ENCODE results near the gene UBAP2.

The UBAP2 gene

DNA sequence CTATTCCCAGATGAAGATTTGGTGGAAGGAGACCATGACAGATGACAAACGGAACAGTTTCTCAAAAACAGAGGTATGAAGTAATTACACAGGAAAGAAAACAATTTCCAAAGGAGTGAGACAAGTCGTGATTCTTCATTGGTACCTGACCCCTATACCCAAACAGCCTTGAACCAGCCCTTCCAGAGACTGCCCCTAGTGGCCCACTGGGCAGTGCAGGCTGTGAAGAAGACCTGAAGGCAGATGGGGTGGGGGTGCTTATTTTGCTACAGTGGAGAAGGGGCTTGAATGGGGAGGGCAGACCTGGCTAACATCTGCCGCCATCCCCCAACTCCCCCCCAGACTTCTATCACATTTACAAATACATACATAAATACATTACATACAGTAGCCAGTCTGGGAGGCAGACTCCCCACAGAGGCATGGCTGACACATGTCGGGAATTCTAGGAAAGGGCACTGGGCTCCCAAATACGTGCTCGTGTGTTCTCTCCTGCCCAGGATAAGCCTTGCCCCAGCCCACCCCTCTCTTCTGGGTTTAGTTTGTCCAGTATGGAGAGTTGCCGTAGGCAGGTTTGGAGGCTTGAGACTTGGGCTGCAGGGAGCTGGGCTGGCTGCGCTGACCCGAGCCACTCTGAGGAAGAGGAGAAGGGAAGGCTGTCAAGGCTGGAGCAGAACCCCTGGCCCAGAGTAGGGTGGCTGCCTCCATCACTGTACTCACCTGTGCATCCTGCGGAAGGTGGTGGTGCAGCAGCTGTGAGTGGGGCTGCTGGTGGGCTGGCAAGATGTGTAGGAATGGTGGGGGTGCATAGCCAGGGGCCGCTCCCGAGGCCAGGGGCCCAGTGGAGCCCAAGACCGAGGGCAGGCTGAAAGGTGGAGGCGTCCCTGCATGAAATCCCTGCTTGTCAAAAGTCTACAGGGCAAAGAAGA, 126.5 kb downstream of the UBAP2 start:
- no peak for DNase-seq (ENCODE audit: low read depth)

DNA sequence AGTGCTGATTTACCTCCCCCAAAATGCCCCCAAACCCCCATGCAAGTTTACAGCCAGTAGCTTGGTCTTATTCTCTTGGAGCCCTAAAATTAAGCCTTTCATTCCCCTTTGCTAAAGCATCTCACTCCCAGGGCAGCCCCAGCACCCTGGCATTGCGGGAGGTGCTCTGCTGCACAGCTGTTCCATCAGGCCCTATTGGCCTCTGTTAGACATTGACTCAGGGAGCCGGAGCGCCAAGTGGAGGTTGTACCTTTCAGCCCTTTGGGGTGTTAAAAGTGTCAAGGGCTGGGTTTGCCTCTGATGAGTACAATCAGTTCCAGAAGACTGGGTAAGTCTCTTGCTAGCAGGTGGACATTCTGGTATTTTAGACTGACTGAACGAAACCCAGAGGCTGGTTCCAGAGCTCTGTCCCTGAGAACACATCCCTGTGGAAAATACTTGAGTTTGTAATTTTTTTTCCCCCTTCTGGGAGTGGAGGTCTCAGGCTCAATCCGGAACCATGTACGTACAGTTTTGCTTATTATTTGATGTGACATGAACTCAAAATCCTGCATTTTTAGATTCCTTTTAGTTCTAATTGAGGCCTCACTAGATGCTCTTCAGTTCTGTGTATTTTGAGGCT, 129.3 kb downstream of the UBAP2 start:
- DNase-seq (ENCODE audit: low read depth): no peak

DNA sequence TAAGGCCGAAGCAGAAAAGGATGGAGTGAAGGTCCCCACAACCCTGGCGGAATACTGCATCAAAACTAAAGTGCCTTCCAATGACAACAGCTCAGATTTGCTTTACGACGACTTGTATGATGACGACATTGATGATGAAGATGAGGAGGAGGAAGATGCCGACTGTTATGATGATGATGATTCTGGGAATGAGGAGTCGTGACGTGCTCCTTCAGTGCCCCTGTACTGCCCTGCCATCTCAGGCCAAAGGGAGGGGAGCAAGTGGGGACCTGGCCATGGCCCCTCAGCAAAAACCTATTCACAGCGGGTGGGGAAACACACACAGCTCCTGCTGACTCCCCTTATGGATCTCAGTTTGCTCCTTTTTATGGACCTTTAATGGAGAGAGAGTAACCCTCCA, 131.7 kb downstream of the UBAP2 start:
- no peak for DNase-seq (ENCODE audit: low read depth)

DNA sequence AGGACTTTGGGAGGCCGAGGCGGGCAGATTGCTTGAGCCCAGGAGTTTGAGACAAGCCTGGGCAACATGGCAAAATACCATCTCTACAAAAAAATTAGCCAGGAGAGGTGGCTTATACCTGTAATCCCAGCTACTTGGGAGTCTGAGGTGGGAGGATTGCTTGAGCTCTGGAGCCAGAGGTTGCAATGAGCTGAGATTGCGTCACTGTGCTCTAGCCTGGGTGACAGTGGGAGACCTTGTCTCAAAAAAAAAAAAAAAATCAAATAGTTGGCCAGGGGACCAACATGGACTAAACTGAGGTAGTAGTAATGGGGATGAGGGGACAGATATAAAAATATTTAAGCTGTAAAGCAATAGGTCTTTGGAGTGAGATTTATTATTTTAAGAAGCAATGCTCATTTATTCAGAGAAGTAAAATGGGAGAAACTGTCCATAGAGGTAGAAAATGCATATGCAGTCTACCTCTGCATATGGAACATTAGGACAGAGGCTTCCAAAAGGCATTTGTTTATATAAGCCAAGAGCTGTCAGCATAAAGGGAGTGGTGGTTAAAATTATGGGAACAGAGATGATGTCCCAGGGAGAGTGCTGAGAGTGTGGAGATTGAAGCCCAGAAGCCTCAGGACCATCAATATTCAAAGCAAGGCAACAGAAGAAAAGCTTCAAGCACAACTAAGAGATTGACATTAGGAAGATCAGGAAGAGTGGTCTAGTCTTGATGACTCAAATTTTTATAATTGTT, 133.6 kb downstream of the UBAP2 start:
- no peak for DNase-seq (ENCODE audit: low read depth)

DNA sequence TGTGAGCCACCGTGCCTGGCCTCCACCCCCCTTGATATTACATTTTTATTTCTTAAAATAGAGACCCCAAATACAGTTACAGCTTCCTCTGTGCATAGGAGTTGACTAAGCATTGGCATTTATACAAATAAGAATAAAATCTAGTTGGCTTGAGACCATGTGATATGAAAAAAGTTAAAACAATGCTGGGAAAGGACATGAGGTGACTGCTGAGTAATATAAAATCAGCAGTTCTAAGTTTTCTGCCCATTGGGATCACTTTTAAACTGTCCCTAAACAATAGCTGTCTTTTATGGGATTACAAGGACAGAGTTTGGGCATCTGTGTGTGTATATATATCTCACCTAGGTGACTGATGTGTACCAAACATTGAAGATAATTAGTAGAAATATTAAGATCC, 135.1 kb downstream of the UBAP2 start:
- DNase-seq (ENCODE audit: low read depth): no peak

DNA sequence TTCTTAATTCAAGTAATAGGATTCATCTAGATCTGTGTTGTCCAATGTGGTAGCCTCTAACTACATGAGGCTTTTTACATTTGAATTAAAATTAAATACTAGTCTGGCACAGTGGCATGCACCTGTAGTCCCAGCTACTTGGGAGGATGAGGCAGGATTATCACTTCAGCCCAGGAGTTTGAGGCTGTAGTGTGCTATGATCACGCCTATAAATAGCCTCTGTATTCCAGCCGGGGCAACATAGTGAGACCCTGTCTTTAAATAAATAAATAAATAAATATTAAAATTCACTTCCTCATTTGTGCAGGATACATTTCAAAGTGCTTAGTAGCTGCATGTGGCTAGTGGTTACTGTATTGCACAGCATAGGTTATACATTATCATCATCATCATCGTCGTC, 139.9 kb downstream of the UBAP2 start:
- no peak for DNase-seq (ENCODE audit: low read depth)

DNA sequence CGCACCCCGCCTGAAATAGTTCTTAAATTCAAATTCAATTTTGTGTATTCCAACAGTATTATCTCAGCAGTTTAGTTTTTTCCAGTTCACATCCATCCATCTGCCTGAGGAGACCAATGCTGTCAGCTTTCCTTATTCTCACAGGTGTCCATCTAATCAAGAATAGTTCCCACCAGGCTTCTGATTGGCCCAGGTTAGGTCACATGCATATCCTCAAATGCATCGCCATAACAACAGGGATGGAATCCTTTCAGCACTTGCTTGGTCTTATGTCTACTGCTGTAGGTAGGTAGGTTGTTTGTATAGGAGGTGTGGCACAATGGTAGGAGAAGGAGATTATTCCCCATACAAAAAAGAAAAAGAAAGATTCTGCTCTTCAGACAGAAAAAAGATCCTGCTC, 140.6 kb downstream of the UBAP2 start:
- no peak for DNase-seq (ENCODE audit: low read depth)

DNA sequence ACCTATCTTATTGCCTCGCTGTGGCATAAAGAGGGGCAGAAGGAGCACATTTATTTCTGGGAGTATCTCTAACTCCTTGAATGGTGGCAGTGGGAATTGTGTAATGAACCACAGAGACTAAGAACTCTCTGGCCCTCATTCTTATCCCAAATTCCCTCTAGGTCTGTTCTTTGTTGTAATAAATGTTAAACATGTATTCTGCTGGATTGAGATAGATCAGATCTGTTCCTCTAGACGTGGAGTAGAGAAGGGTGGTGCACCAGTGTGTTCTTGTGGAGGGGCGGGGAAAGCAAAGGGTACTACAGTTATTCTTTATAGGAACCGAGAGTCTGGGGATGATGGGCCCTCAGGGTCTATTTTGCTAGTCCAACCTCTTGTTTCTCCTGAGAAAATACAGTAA, 141.3 kb downstream of the UBAP2 start:
- no peak for DNase-seq (ENCODE audit: low read depth)

DNA sequence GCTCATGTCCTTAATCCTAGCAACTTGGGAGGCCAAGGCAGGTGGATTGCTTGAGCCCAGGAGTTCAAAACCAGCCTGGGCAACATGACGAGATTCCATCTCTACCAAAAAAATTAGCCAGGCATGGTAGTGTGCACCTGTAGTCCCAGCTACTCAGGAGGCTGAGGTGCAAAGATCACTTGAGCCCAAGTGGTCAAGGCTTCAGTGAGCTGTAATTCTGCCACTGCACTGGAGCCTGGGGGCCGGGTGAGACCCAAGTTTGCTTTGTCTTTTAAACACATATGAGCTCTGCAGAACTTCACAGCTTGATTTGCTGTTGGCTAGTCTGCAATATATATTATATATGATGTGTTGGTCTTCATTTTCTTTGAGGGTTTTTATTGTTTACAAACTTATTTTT, 141.9 kb downstream of the UBAP2 start:
- no peak for DNase-seq (ENCODE audit: low read depth)

DNA sequence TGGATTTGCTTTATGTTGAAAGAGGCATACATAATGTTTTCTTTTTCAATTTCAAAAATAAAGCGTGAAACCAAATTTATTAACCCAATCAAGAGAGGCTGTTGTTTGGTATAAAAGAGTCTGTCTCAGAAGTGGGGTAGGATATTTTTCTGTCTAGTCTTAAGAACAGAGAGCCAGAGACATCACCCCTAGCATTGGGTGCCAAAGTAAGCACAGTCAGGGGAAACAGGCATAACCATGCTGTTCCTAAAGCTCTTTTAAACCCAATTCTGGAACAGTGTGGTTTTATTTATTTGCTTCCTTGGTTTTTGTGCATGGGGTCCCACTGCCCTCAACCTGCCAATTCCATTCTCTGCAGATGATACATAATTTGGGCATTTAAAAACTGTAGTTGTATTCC, 143.6 kb downstream of the UBAP2 start:
- no peak for DNase-seq (ENCODE audit: low read depth)

DNA sequence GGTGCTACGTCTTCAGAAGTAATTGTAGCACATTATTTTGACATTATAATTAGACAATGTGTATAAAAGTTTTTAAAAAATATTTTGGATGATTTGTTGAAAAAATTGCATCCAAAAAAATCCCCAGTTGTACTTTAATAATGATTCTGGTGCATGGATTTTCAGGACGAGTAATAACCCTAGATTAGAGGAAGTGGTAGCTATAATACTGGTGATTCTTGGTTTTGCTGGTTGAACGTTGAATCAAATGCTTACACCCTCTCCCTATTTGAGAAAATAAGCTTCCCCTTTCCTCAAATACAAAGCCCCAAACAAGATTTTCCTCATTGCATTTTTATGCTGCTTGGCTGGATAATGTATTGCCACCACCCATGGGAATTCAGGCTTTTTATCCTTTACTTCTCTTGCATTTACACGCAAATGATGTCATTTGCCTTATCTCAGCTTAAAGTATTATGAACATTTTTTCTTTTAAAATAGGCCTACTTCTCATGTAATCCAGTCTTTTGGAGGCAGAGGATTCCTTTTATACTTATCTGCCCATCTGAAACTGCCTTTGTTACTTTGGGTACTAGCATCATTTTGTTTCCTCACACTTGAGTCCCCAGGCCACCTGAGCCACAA, 145.4 kb downstream of the UBAP2 start:
- DNase-seq (ENCODE audit: low read depth): no peak

DNA sequence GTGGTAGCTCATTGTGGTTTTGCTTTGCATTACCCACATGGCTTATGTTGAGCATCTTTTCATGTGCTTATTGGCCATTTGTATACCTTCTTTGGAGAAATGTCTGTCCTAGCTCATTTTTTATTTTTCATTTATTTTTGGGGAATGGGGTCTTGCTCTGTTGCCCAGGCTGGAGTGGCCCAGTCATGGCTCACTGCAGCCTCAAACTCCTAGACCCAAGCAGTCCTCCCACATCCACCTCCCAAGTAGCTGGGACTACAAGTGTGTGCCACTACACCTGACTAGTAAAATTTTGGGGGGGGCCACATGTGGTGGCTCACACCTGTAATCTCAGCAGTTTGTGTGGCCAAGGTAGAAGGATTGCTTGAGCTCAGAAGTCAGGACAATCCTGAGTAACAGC, 154.4 kb downstream of the UBAP2 start:
- no peak for DNase-seq (ENCODE audit: low read depth)

DNA sequence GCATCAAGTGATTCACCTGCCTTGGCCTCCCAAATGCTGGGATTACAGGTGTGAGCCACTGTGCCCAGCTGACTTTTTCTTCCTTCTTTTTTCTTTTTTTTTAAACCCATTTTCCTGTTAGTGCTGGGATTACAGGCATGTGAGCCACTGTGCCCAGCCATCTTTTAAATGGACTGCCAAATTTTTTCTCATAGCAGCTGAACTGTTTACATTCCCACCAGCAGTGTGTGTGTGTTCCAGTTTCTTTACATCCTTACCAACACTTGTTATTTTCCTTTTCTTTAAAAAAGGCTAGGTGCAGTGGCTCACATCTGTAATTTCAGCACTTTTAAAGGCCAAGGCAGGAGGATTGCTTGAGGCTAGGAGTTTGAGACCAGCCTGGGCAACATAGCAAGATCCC, 154.8 kb downstream of the UBAP2 start:
- DNase-seq (ENCODE audit: low read depth): no peak

DNA sequence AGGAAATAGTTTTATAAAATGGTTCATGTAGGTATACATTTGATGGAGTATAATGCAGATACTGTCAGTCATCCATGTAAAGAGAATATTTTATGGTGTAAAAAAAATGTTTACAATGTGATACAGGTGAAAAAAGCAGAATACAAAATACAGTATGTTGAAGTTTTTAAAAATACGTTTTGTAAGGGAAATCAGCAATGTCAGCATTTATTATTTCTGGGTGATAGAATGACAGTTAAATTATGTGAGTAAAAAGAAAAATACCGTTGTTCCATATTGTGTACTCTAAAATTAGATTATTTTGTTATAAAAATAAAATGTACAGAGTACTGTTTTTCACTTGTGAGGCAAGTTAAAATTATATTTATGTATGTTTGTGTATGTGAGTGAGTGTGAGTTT, 162.7 kb downstream of the UBAP2 start:
- DNase-seq (ENCODE audit: low read depth): no peak

DNA sequence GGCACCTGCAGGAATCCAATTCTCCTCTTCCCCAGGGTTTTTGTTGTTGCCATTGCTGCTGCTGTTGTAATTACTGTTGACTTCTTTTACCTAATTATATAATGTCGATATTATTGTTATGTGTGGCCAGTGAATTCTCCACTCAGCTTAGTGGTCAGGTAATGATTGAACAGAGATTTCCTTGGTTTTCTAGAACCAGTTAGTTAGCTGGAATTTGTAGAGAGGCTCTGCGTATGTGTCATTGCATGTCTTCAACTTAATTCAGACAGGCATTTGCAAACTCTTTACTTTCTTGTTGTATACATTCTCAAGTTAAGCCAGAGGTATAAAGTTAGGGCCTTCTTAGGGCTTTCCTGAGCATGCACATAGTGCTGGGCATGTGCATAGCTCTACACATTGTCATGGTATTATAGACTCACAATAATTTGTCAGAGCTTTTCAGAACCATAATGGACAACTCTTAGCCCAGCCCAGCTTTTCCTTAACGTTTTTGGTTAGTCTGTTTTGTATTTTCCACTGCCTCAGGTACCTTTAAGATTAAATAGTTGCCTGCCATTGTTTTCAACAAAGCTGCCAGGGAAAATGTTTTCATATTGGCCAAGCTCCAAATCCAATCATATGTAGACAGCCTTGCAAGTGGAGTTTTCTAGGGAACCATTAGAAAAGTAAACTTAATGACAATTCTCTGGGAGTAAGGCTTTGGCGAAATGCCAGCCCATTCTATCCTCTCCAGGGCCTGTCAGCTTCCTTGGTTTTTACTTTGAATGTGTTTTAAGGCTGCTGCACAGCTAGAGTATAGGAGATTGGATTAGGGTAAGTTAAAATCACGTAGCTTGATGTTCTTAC, 163.6 kb downstream of the UBAP2 start:
- DNase-seq (ENCODE audit: low read depth): no peak

DNA sequence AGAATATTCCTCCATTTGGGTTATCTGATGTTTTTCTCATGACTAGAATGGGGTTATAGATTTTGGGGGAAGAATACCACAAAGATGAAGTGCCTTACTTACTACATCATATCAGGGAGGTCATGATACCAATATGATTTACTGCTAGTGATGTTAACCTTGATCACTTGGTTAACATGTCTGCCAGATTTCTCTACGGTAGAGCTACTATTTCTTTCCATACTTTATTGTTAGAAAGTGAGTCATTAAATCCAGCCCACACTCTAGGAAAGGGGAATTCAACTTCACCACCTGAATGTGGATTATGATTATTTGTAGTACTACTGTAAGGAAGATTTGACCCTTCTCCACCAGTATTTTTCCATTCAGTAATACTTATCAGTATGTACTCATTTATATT, 167.1 kb downstream of the UBAP2 start:
- DNase-seq (ENCODE audit: low read depth): no peak

DNA sequence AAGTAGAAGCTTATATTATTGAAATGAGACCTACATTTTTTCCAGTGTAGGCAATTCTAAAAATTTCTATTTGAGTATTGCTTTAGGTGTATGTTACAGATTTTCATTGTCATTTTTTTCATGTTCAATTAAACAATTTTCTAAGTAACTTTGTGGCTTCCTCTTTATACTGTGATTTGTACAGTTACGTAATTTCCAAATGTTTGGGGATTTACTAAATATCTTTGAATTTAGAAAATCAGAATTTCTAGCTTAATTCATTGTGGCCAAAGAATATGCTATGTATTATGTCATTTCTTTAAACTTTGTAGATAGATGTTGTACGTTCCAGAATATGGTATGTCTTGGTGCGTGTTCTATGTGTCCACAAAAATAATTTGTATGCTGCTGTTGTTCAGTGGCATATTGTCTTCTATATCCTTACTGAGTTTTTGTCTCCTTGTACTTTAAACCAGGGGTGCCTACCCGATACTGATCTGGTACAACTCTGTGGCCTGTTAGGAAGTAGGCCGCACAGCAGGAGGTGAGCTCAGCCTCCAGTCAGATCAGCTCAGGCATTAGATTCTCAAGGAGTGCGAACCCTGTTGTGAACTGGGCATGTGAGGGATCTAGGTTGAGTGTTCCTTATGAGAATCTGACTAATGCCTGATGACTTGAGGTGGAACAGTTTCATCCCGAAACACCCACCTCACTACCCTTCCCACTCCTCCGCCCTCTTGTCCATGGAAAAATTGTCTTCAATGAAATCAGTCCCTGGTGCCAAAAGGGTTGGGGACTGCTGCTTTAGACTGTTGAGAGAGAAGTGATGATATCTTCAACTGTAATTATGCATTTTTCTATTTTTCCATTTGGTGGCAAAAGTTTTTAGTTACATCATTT, 168.2 kb downstream of the UBAP2 start:
- no peak for DNase-seq (ENCODE audit: low read depth)

DNA sequence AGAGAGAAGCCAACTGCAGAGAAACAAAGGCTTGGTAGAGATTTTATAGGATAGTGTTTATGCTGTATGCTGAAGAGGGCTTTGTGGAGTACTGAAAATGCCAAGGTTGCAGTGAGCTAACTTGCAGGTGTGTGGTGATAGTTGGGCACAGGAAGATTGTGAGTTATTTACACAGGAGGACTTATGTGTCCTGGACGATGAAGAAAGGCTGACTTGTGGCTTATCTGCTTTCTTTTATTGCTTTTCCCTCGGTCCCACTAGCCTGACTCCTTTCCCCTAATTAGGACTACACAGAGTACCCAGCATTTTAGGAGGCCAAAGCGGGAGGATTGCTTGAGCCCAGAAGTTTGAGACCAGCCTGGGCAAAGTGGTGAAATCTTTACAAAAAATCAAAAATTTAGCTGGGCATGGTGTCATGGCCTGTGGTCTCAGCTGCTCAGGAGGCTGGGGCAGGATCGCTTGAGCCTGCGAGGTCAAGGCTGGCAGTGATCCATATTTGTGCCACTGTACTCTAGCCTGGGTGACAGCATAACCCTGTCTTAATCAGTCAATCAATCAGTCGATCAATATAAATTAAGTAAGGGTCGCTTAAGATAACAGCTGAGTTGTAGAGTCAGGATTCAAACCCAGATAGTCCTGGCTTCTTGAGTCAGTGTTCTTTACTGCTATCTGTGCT, 169.9 kb downstream of the UBAP2 start:
- DNase-seq (ENCODE audit: low read depth): no peak

DNA sequence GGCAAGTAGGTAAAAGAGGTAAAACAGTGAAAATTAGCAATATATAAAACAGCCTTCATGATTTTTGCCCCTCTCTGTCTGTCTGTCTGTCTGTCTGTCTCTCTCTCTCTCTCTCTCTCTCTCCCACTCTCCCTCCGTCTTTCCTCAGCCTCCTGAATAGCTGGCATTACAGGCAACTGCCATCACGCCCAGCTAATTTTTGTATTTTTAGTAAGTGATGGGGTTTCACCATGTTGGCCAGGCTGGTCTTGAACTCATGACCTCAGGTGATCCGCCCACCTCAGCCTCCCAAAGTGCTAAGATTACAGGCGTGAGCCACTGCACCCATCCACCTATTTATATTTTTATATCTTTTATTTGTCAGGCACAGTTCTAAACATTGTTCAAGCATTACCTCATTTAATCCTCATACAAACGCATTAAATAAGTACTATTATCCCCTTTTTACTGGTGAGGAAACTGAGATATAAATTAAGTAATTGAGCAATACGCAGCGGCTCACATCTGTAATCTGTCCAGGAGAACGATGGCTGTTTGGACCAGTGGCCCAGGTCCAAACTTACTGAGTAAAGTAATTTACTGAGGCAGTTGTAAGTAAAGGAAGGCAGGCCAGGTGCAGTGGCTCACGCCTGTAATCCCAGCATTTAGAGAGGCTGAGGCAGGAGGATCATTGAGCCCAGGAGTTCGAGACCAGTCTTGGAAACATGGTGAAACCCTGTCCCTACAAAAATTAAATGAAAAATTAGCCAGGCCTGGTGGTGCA, 170.8 kb downstream of the UBAP2 start:
- no peak for DNase-seq (ENCODE audit: low read depth)
